Inferior parietal cortex (tissue), 1 donor: ENCODE results near the gene CHST12.
"Not testable (repeated sequence)": the region's sequence is repeated elsewhere in the genome, so short reads cannot be mapped to it uniquely, and the experiment has no call there.

Experiments
- DNase-seq: peaks from one replicate; pipeline ENCODE4 v3.0.0-alpha.2; 2016; ENCODE audit errors: extremely low spot score

Gene CHST12

GRCh38 chr7:2403718-2404648 is 572 bp downstream of the CHST12 start:
- peak; percentile 9 for DNase-seq

GRCh38 chr7:2404714-2405119 is 1.3 kb downstream of the CHST12 start:
- DNase-seq: no peak

- DNase-seq: no peak
Measured at GRCh38 chr7:2405201-2405600, 1.8 kb downstream of the CHST12 start.

- DNase-seq: no peak
Measured at GRCh38 chr7:2405601-2406345, 2.4 kb downstream of the CHST12 start.

- no peak for DNase-seq
Measured at GRCh38 chr7:2409745-2410414, 6.5 kb downstream of the CHST12 start.

GRCh38 chr7:2411049-2411448 is 7.6 kb downstream of the CHST12 start:
- no peak for DNase-seq

- DNase-seq: no peak
Measured at GRCh38 chr7:2411815-2412586, 8.6 kb downstream of the CHST12 start.

GRCh38 chr7:2412587-2413201 is 9.3 kb downstream of the CHST12 start:
- DNase-seq: no peak

- DNase-seq: no peak
Measured at GRCh38 chr7:2416063-2416462, 12.7 kb downstream of the CHST12 start.

GRCh38 chr7:2416650-2417049 is 13.2 kb downstream of the CHST12 start:
- no peak for DNase-seq

GRCh38 chr7:2417178-2417577 is 13.8 kb downstream of the CHST12 start:
- DNase-seq: not testable (repeated sequence)

GRCh38 chr7:2417981-2418481 is 14.6 kb downstream of the CHST12 start:
- no peak for DNase-seq

- no peak for DNase-seq
Measured at GRCh38 chr7:2420216-2420933, 17.0 kb downstream of the CHST12 start.

- no peak for DNase-seq
Measured at GRCh38 chr7:2421943-2422310, 18.5 kb downstream of the CHST12 start.

- no peak for DNase-seq
Measured at GRCh38 chr7:2425749-2426148, 22.3 kb downstream of the CHST12 start.

- no peak for DNase-seq
Measured at GRCh38 chr7:2431260-2431867, 28.0 kb downstream of the CHST12 start.

- no peak for DNase-seq
Measured at GRCh38 chr7:2432910-2433712, 29.7 kb downstream of the CHST12 start.

GRCh38 chr7:2433713-2434550 is 30.5 kb downstream of the CHST12 start:
- DNase-seq: no peak
